Thyroid gland (tissue), 4 donors: ENCODE measurements around the gene NDRG3.

Source experiments
- POLR2A ChIP-seq, 2 donors: fragments of 450-650 bp; IDR thresholded peaks; one replicate each; pipeline ENCODE4 v1.6.1; 2017; ENCODE audit warnings: antibody characterized with exemption in 2 of 2, mild to moderate bottlenecking in 2 of 2, moderate library complexity in 1 of 2
- TF ChIP-seq, protein P1 (sequence below), 6 experiments: fragments of 200-600 bp in 3 of 6; fragments of 450-650 bp in 3 of 6; sonication (generic) in 3 of 6; IDR thresholded peaks; one replicate each; pipeline ENCODE4 v1.5.1; 2016 to 2019; ENCODE audit warnings: antibody characterized with exemption in 6 of 6, mild to moderate bottlenecking in 2 of 6, inconsistent platforms in 1 of 6, moderate library complexity in 1 of 6

DNA sequence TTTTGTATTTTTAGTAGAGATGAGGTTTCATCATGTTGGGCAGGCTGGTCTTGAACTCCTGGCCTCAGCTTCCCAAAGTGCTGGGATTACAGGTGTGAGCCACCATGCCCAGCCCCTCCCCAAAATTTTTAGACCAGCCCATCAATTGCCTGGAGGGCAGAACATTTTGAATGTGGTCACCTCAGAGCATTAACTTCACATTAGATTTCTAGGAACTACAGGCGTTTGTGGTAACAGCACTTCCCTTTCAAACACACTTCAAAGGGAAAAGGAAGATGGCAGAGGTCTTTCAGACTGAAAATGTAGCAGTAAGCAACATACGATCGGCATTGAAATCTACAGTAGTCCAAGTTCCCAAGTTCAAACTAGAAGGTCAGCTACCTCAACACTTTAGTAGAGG is 87.6 kb downstream of the NDRG3 start:
- TF ChIP-seq, protein P1, sequence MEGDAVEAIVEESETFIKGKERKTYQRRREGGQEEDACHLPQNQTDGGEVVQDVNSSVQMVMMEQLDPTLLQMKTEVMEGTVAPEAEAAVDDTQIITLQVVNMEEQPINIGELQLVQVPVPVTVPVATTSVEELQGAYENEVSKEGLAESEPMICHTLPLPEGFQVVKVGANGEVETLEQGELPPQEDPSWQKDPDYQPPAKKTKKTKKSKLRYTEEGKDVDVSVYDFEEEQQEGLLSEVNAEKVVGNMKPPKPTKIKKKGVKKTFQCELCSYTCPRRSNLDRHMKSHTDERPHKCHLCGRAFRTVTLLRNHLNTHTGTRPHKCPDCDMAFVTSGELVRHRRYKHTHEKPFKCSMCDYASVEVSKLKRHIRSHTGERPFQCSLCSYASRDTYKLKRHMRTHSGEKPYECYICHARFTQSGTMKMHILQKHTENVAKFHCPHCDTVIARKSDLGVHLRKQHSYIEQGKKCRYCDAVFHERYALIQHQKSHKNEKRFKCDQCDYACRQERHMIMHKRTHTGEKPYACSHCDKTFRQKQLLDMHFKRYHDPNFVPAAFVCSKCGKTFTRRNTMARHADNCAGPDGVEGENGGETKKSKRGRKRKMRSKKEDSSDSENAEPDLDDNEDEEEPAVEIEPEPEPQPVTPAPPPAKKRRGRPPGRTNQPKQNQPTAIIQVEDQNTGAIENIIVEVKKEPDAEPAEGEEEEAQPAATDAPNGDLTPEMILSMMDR (IDR thresholded peaks at IDR 0.05) = no peak
- no peak for TF ChIP-seq POLR2A (IDR thresholded peaks at IDR 0.05)
